Vagina (tissue), 2 donors: Measurements from ENCODE around the gene HOXA5. TPM values are rescaled to one million over a fixed set of nuclear protein-coding genes. Genes with fewer than 3 reads are reported as not detected.
A peak's percentile ranks its signal among the peaks of the same experiment; 100 is the strongest.

Experiments used
- DNase-seq, 2 donors: peaks; one replicate each; pipeline ENCODE4 v3.0.0-alpha.2; 2017; ENCODE audit errors: extremely low spot score in 2 of 2
- H3K27ac ChIP-seq: fragments of 200-600 bp; sonication (generic); one replicate; pipeline ENCODE4 v1.5.1; 2019
- H3K27me3 ChIP-seq: fragments of 200-600 bp; sonication (generic); one replicate; pipeline ENCODE4 v1.5.1; 2019
- H3K36me3 ChIP-seq, 2 donors: fragments of 200-600 bp; sonication (generic); one replicate each; pipeline ENCODE4 v1.5.1; 2017 to 2019
- H3K4me1 ChIP-seq: fragments of 200-600 bp; sonication (generic); one replicate; pipeline ENCODE4 v1.5.1; 2019
- H3K4me3 ChIP-seq, 2 donors: fragments of 200-600 bp; sonication (generic); 1 replicate in 1 of 2; 2 replicates in 1 of 2; pipeline ENCODE4 v1.5.1; 2016 to 2019
- H3K9me3 ChIP-seq: fragments of 200-600 bp; sonication (generic); one replicate; pipeline ENCODE4 v1.5.1; 2019
- CTCF ChIP-seq, 3 experiments: fragments of 450-650 bp in 2 of 3; fragments of 200-600 bp in 1 of 3; sonication (generic) in 1 of 3; IDR thresholded peaks; one replicate each; pipeline ENCODE4 v1.5.1; 2017 to 2019; ENCODE audit warnings: antibody characterized with exemption in 3 of 3, mild to moderate bottlenecking in 2 of 3, moderate library complexity in 2 of 3
- POLR2A ChIP-seq, 2 donors: fragments of 450-650 bp; IDR thresholded peaks; one replicate each; pipeline ENCODE4 v1.6.1; 2017; ENCODE audit warnings: antibody characterized with exemption in 2 of 2, mild to moderate bottlenecking in 2 of 2, moderate library complexity in 2 of 2
- POLR2AphosphoS5 ChIP-seq, 2 donors: sonication (generic); formaldehyde crosslinking; IDR thresholded peaks; one replicate each; pipeline ENCODE4 v1.9.0; 2017; ENCODE audit warnings: antibody characterized with exemption in 2 of 2, mild to moderate bottlenecking in 2 of 2, low read depth in 1 of 2; ENCODE audit not compliant: insufficient read depth in 1 of 2
- intact Hi-C: fragments of 100-400 bp; cut with DNase I; formaldehyde crosslinking; loops from one replicate; pipeline ENCODE4 v1.15.1; 2023
- total RNA-seq: library from RNA; depleted of rRNA; stranded (reverse); fragments of >200 nt; gene quantifications from one replicate; pipeline ENCODE4 v1.2.3, GENCODE V29; 2016

Gene HOXA5
- total RNA-seq, 1 donor from 2014 or later: 6.1 TPM

DNA sequence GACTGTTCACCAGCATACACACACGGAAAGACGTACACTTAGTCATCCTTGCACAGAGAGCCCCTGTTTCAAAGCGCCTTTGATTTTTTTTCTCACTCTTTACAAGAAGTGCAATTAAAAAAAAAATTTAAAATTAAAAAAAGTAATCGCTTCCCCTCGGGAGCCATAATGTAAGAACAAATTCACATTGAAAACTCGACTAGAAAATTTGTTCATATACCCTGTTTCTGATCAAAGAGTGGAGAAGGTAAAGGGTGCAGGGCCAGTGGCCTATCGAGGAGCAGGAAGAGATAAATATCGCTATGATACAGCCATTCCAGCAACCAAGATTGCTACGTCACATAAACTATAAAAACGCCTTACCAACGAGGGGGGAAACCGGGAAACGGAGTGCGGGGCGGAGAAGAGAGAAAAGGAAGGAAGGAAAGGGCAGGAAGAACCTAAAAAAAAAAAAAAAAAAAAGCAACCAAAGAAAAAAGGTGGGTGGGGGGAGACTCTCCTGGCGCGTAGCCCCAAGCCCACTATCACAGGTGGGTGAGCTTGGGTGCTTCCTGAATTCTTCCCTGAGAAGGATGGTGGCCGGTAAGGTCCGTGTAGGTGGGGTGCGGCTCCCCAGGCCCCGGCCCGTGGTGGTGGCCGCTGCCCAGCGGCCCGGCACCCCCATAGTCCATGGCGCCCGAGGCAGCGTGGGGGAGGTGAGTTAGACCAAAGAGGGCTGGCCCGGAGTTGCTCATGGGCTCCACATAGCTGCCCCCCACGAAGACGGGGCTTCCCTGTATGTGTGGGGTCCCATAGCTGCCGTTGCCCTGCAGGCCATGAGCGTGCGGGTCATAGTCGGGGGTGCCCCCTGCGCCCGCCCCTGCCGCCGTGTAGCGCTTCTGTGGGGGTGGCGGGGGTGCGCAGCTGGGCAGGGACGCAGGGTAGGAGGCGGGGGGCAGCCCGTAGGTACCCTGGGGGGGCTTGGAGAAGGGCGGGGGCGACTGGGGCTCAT lies 35.8 kb downstream of the HOXA5 start:
- no peak for DNase-seq
- H3K4me3 ChIP-seq: peak overlapping the region; percentile 1 to 16
- H3K4me1 ChIP-seq: no peaks in the 10 kb centered on the region

GRCh38 chr7:27106901-27107240 lies 36.6 kb downstream of the HOXA5 start:
- H3K27me3 ChIP-seq: no peaks in the 10 kb centered on the region
- peak overlapping the region; percentile 66 for H3K27ac ChIP-seq
- intact Hi-C loops: no loop called here
- H3K4me1 ChIP-seq: no peaks in the 10 kb centered on the region
- TF ChIP-seq CTCF (IDR thresholded peaks at IDR 0.05): no peak
- no peak for TF ChIP-seq POLR2AphosphoS5 (IDR thresholded peaks at IDR 0.05; ENCODE audit: insufficient read depth in 1 of 2, low read depth in 1 of 2)
- no peak for TF ChIP-seq POLR2A (IDR thresholded peaks at IDR 0.05)
- no peaks in the 10 kb centered on the region for H3K36me3 ChIP-seq
- H3K9me3 ChIP-seq: no peaks in the 10 kb centered on the region
- H3K4me3 ChIP-seq: peak overlapping the region; percentile 1 to 29
- no peak for DNase-seq

More for the DNA sequence above, 35.8 kb downstream of the HOXA5 start:
- TF ChIP-seq POLR2A (IDR thresholded peaks at IDR 0.05) (no peak), CTCF (IDR thresholded peaks at IDR 0.05) (no peak), POLR2AphosphoS5 (IDR thresholded peaks at IDR 0.05; ENCODE audit: insufficient read depth in 1 of 2, low read depth in 1 of 2) (no peak)
- intact Hi-C loops: no loop called here
- no peaks in the 10 kb centered on the region for H3K9me3 ChIP-seq
- H3K27me3 ChIP-seq: no peaks in the 10 kb centered on the region
- H3K27ac ChIP-seq: peak overlapping the region; percentile 51
- no peaks in the 10 kb centered on the region for H3K36me3 ChIP-seq

DNA sequence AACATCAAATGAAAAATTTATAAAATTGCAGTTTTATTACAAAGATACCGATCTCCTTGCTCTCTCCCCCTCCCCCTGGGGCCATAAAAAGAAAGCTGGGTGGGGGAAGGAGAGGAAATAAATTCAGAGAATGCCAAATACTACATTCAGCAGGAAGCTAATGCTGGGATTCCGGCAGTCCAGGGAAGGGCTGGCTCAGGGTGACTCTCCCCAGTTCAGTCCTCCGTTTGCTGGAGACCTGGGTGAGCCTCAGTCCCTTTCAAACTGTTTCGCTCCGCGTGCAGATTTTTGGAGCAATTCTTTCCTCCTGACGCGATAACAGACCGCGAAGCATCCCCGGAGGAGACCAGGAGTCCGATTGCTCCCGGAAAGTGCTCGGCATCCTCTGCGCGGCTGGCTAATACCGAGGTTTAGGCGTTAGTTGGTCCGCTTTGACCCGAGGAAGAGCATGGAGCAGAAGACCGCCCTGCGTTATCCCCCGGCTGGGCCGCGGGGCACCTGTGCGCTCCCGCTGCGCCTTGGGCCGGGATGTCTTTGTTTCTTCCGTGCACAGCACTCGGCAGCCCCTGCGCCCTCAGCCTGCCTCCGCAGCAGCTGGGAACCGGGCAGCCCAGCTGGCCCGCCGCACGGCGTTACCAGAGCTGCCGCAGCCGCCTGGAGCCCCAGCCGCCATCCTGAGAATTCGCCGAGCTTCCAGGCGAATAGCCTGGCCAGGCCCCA lies 37.1 kb downstream of the HOXA5 start:
- H3K36me3 ChIP-seq: no peaks in the 10 kb centered on the region
- no peaks in the 10 kb centered on the region for H3K4me1 ChIP-seq
- intact Hi-C loops: no loop called here
- DNase-seq: no peak
- H3K27ac ChIP-seq: peak overlapping the region; percentile 66
- H3K4me3 ChIP-seq: peak overlapping the region; percentile 1 to 29
- no peak for TF ChIP-seq POLR2A (IDR thresholded peaks at IDR 0.05)
- no peak for TF ChIP-seq POLR2AphosphoS5 (IDR thresholded peaks at IDR 0.05; ENCODE audit: insufficient read depth in 1 of 2, low read depth in 1 of 2)
- no peak for TF ChIP-seq CTCF (IDR thresholded peaks at IDR 0.05)
- H3K27me3 ChIP-seq: no peaks in the 10 kb centered on the region
- no peaks in the 10 kb centered on the region for H3K9me3 ChIP-seq

DNA sequence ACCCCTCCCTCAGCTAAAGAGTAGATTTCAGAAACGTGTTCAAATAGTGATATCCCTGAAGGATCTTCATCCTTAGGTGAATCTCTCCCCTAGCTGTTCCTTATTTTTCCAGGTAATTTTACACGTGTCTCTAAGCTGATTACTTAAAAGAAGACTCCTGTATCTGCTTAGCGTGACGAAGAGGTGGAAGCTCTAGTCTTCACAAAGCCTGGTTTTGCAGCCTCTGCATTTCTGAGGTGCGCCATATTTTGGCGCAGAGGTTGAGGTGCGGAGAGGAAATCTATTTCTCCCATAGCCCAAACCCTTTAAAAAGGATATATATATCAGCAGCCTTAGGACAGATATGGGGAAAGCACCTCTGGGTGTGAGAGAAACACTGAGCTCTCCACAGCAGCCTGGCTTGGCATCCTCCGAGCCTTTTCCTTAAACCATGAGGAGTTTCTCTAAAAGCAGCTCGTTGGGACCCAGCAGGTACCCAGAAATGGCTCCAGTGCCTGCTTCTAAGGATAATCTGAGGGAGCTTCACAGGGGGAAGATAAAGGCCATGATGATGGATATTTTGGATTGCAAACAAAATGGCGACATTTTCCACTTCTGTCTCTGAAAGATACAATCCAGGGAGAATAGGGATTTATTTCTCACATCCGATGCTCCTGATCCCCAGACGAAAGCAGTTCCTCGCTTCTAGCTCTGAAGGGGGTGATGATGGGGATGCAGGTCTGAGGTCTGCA lies 38.0 kb downstream of the HOXA5 start:
- Histone ChIP-seq H3K9me3 (no peaks in the 10 kb centered on the region), H3K4me3 (no peak overlapping the region), H3K27ac (no peak overlapping the region), H3K36me3 (no peaks in the 10 kb centered on the region), H3K4me1 (no peaks in the 10 kb centered on the region), H3K27me3 (no peaks in the 10 kb centered on the region)
- DNase-seq: no peak
- intact Hi-C loops: no loop called here
- no peak for TF ChIP-seq CTCF (IDR thresholded peaks at IDR 0.05)
- no peak for TF ChIP-seq POLR2A (IDR thresholded peaks at IDR 0.05)
- TF ChIP-seq POLR2AphosphoS5 (IDR thresholded peaks at IDR 0.05; ENCODE audit: insufficient read depth in 1 of 2, low read depth in 1 of 2): no peak
